AG09309 (cell line): ENCODE data around the gene PRSS57.

Source experiments
- DNase-seq: peaks from one replicate; pipeline ENCODE4 v3.0.0-alpha.2; 2010; ENCODE audit warnings: low read depth
- H3K4me3 ChIP-seq: 2 replicates; pipeline ENCODE4 v1.5.1; 2011; ENCODE audit warnings: mild to moderate bottlenecking, low read depth, low read length, moderate library complexity; ENCODE audit not compliant: control insufficient read depth
- TF ChIP-seq, protein P1 (sequence below): IDR thresholded peaks from 2 replicates; pipeline ENCODE4 v1.5.1; 2011; ENCODE audit warnings: mild to moderate bottlenecking, low read depth, low read length, inconsistent platforms; ENCODE audit not compliant: insufficient read depth, control insufficient read depth; ENCODE audit errors: missing control alignments

PRSS57 gene

DNA sequence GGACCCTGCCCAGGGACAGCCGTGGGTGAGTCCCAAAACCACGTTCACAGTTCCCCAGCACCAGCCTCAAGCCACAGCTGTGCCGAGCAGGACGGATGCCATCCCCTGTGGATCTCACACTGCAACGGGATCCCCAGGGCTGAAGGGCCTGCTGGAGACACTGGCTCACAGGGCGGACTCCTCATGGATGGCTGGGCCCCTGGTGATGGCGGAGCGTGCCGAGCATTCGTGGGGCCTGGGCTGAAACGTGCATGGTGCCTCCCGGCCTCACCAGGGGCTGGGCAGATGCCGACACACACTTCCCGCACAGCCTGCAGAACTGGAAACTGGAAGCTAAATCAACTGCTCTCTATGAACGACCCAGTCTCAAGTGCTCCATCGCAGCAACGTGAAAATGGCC, 41.8 kb downstream of the PRSS57 start:
- TF ChIP-seq, protein P1, sequence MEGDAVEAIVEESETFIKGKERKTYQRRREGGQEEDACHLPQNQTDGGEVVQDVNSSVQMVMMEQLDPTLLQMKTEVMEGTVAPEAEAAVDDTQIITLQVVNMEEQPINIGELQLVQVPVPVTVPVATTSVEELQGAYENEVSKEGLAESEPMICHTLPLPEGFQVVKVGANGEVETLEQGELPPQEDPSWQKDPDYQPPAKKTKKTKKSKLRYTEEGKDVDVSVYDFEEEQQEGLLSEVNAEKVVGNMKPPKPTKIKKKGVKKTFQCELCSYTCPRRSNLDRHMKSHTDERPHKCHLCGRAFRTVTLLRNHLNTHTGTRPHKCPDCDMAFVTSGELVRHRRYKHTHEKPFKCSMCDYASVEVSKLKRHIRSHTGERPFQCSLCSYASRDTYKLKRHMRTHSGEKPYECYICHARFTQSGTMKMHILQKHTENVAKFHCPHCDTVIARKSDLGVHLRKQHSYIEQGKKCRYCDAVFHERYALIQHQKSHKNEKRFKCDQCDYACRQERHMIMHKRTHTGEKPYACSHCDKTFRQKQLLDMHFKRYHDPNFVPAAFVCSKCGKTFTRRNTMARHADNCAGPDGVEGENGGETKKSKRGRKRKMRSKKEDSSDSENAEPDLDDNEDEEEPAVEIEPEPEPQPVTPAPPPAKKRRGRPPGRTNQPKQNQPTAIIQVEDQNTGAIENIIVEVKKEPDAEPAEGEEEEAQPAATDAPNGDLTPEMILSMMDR: no peak
- no peak overlapping the region for H3K4me3 ChIP-seq
- no peak for DNase-seq

DNA sequence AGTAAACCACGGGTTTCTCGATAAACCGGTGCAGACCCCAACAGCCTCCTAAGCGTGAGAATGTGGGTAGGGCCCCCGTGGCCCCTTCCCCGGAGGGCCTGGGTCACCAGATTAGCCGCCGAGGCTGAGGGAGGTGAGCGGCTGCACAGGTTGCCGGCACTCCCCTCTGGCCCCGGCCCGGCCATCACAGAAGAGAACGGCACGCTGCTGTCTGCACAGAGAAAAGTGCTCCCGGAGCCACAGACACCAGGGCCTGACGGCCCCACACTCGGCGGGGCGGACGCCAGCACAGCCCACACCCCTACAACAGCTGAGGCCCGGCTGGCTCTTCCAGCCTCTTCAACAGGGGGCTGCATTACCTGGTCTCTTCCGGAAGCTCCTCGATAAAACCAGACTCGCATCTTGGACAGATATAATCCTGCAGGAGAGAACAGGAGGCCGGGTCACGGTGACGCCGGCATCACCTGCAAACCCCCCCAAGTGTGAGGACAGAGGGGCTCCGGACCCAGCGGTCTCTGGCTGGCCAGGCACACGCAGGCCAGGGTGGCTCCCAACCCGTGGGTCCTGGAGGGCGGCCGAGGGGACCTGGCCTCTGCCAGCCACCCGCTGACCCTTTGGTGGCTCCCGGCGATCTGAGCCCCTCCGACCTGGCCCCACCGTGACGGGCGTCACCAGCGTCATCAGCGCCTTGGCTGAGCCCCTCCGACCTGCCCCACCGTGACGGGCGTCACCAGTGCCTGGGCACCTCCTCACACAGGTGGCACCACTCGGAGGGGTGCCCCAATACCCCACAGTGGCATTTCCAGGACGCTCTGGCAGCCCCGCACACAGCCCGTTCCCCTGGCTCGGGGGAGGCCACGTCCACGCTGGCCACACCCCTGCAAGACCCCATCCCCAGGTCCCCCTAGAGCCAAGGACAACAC, 42.5 kb downstream of the PRSS57 start:
- H3K4me3 ChIP-seq: no peak overlapping the region
- TF ChIP-seq, protein P1: no peak
- no peak for DNase-seq

DNA sequence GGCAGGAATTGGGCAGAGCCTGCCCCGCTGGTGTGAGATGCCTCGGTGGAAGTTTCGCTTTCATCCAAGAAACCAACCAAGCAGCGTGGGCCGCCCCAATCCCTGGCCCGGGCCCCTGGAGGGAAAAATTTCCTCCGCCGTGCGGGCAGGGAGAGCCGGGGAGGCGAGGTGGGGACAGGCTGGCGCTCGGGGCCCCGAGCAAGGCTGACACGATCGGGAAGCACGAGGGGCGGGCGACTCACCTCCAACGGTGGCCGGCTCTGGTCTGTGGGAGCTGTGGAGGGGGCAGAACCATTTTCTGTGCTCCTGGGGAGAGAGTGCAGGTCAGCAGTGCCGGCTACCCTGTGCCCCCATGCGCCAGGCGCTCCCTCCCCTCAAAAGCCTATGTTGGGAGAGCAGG, 43.3 kb downstream of the PRSS57 start:
- no peak overlapping the region for H3K4me3 ChIP-seq
- no peak for DNase-seq
- TF ChIP-seq, protein P1: no peak

DNA sequence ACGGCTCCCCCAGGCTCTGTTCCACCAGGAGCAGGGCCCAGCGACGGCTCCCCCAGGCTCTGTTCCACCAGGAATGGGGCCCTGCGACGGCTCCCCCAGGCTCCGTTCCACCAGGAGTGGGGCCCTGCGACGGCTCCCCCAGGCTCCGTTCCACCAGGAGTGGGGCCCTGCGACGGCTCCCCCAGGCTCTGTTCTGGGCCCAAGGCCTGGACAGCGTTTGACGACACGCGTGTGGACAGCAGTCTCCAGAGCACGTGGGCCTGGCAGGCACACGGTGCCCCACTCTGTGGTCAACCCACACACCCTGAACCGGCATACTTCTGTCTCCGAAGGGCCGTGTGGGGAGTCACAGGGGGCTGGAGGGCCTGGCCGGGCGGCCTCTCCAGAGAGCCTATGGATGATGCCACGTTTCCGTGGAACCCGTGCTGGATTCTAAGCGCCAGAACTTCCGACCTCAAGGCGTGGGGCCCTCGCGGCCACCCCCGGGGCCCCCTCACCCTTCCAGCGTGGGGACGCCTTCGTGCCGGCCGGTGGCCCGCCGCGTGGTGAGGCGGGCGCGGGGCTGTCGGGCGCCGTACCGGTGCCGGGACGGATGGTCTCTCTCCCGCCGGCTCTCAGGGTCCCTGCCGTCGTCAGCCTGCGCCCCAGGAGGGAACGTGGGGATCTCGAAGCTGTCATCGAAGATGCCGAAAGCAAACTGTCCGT, 44.0 kb downstream of the PRSS57 start:
- no peak overlapping the region for H3K4me3 ChIP-seq
- TF ChIP-seq, protein P1: no peak

DNA sequence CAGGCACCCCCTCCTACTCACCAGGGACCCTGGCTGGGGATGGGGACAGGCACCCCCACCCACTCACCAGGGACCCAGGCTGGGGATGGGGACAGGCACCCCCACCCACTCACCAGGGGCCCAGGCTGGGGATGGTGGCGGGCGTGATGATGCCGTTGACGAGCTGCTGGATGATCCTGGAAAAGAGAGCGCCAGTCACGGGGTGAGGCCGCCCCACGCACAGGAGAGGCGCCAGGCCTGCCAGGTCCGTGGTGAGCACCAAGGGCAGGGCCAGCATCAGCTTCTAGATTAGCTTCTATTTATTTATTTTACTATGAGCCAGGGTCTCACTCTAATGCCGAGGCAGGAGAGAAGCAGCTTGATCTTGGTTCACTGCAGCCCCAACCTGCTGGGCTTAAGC, 45.1 kb downstream of the PRSS57 start:
- no peak for DNase-seq
- H3K4me3 ChIP-seq: no peak overlapping the region
- TF ChIP-seq, protein P1: no peak

More for the DNA sequence above, 44.0 kb downstream of the PRSS57 start:
- DNase-seq: no peak

DNA sequence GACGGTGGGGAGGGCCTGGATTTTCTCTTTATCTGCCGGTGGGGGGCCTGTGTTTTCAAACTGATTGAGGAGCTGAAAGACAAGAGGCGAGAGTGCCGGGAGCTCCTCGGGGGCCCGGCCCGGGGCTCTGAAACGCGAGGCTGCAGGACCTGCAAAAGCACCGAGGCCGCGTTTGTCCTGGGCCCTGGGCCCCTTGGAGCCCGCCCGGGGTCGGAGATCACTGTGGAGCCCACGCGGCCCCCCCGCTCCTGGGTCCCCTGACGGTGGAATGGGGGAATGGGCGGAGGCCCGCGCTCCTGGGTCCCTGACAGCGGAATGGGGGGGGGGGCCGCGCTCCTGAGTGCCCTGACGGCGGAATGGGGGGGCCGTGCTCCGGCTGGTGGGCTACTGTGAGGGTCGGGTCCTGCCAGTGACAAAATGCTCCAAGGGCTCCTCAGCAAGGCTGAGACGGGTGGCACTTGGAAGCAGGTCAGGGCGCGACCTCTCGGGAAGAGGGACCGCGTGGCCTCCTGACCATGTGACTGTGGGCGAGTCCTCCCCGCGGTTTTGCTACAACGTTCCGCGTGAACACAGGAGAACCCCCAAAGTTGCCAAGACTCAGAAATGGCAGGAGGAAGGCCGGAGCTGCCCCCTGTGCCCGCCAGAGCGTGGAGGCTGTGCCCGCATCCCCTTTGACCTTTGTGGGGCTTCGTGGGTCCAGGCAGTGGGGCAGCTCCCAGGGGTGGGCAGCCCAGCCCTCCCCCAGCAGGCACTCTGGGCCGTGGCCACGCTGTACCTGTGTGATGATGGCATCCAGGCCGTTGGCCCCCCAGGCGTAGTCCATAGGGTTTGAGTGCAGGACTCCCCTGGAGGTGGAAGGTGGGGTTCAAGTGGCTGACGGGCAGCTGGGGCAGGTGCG, 46.1 kb downstream of the PRSS57 start:
- TF ChIP-seq, protein P1: no peak
- H3K4me3 ChIP-seq: no peak overlapping the region
- no peak for DNase-seq
